ENCODE data around the gene EPB41L2.
A peak's percentile ranks its signal among the peaks of the same experiment; 100 is the strongest.
"Not testable (repeated sequence)": the region's sequence is repeated elsewhere in the genome, so short reads cannot be mapped to it uniquely, and the experiment has no call there.

The EPB41L2 gene

GRCh38 chr6:130971504-130971903, 91.5 kb downstream of the EPB41L2 start:
- DNase-seq, result no peak

GRCh38 chr6:130970839-130971410, 92.1 kb downstream of the EPB41L2 start:
- DNase-seq, result no peak

- peak; percentile 64 for DNase-seq
Observed at GRCh38 chr6:130969791-130970491, 93.1 kb downstream of the EPB41L2 start.

- no peak for DNase-seq
Observed at GRCh38 chr6:130969166-130969565, 93.9 kb downstream of the EPB41L2 start.

GRCh38 chr6:130968476-130968875, 94.6 kb downstream of the EPB41L2 start:
- no peak for DNase-seq

GRCh38 chr6:130967502-130968445, 95.3 kb downstream of the EPB41L2 start:
- DNase-seq, result no peak

GRCh38 chr6:130966344-130966980, 96.6 kb downstream of the EPB41L2 start:
- no peak for DNase-seq

GRCh38 chr6:130965656-130966055, 97.4 kb downstream of the EPB41L2 start:
- DNase-seq, result peak; percentile 79

- no peak for DNase-seq
Observed at GRCh38 chr6:130964808-130965604, 98.0 kb downstream of the EPB41L2 start.

- DNase-seq, result no peak
Observed at GRCh38 chr6:130964289-130964688, 98.8 kb downstream of the EPB41L2 start.

- no peak for DNase-seq
Observed at GRCh38 chr6:130962966-130963365, 100.1 kb downstream of the EPB41L2 start.

GRCh38 chr6:130961148-130961547, 101.9 kb downstream of the EPB41L2 start:
- no peak for DNase-seq

- DNase-seq, result no peak
Observed at GRCh38 chr6:130959951-130960350, 103.1 kb downstream of the EPB41L2 start.

GRCh38 chr6:130958468-130958867, 104.6 kb downstream of the EPB41L2 start:
- DNase-seq, result peak; percentile 43

GRCh38 chr6:130955755-130956154, 107.3 kb downstream of the EPB41L2 start:
- DNase-seq, result no peak

GRCh38 chr6:130949553-130949952, 113.5 kb downstream of the EPB41L2 start:
- no peak for DNase-seq

GRCh38 chr6:130947464-130947863, 115.6 kb downstream of the EPB41L2 start:
- DNase-seq, result no peak

- DNase-seq, result peak; percentile 35
Observed at GRCh38 chr6:130946076-130946475, 117.0 kb downstream of the EPB41L2 start.

- DNase-seq, result no peak
Observed at GRCh38 chr6:130945401-130945919, 117.6 kb downstream of the EPB41L2 start.

- DNase-seq, result no peak
Observed at GRCh38 chr6:130944486-130944885, 118.6 kb downstream of the EPB41L2 start.

GRCh38 chr6:130943738-130944137, 119.3 kb downstream of the EPB41L2 start:
- DNase-seq, result no peak

GRCh38 chr6:130942752-130943151, 120.3 kb downstream of the EPB41L2 start:
- DNase-seq, result not testable (repeated sequence)
